ENCODE data around the gene IL15RA.

DNA sequence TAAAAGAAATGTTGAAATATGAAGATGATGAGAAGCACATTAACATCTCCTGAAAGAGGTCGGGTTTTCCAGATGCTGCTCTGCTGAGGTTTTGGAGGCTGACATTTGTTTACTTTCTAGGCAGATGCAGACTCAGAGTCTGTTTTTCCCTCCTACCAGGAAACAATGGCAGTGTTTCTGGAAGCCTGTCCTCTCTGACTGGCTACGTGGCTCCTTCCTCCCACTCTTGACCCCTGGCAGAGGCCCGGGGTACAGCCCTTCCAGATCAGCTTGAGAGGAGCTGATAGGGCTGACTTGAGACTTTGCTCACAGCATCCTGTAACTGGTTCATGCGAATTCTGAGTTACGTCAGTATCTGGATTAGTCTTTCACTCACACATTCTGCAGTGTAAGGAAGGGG is 41.1 kb upstream of the IL15RA start:
- TF ChIP-seq, protein P1, sequence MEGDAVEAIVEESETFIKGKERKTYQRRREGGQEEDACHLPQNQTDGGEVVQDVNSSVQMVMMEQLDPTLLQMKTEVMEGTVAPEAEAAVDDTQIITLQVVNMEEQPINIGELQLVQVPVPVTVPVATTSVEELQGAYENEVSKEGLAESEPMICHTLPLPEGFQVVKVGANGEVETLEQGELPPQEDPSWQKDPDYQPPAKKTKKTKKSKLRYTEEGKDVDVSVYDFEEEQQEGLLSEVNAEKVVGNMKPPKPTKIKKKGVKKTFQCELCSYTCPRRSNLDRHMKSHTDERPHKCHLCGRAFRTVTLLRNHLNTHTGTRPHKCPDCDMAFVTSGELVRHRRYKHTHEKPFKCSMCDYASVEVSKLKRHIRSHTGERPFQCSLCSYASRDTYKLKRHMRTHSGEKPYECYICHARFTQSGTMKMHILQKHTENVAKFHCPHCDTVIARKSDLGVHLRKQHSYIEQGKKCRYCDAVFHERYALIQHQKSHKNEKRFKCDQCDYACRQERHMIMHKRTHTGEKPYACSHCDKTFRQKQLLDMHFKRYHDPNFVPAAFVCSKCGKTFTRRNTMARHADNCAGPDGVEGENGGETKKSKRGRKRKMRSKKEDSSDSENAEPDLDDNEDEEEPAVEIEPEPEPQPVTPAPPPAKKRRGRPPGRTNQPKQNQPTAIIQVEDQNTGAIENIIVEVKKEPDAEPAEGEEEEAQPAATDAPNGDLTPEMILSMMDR (IDR thresholded peaks at IDR 0.05) = no peak
- TF ChIP-seq SIN3A (IDR thresholded peaks at IDR 0.05; ENCODE audit: borderline replicate concordance, insufficient read depth, low read depth, low read length) = no peak
- TF ChIP-seq POLR2AphosphoS5 (IDR thresholded peaks at IDR 0.05; ENCODE audit: low read depth, low read length) = no peak
- TF ChIP-seq, protein P2, sequence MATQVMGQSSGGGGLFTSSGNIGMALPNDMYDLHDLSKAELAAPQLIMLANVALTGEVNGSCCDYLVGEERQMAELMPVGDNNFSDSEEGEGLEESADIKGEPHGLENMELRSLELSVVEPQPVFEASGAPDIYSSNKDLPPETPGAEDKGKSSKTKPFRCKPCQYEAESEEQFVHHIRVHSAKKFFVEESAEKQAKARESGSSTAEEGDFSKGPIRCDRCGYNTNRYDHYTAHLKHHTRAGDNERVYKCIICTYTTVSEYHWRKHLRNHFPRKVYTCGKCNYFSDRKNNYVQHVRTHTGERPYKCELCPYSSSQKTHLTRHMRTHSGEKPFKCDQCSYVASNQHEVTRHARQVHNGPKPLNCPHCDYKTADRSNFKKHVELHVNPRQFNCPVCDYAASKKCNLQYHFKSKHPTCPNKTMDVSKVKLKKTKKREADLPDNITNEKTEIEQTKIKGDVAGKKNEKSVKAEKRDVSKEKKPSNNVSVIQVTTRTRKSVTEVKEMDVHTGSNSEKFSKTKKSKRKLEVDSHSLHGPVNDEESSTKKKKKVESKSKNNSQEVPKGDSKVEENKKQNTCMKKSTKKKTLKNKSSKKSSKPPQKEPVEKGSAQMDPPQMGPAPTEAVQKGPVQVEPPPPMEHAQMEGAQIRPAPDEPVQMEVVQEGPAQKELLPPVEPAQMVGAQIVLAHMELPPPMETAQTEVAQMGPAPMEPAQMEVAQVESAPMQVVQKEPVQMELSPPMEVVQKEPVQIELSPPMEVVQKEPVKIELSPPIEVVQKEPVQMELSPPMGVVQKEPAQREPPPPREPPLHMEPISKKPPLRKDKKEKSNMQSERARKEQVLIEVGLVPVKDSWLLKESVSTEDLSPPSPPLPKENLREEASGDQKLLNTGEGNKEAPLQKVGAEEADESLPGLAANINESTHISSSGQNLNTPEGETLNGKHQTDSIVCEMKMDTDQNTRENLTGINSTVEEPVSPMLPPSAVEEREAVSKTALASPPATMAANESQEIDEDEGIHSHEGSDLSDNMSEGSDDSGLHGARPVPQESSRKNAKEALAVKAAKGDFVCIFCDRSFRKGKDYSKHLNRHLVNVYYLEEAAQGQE (IDR thresholded peaks at IDR 0.05; ENCODE audit: insufficient read depth in 1 of 2, low read depth in 2 of 2, low read length in 1 of 2) = no peak
